SW480 (cell line): ENCODE measurements around the gene ADH1B.
"Not testable (repeated sequence)": the region's sequence is repeated elsewhere in the genome, so short reads cannot be mapped to it uniquely, and the experiment has no call there.

Source experiments
- DNase-seq: peaks from one replicate; pipeline ENCODE4 v3.0.0-alpha.2; 2016; ENCODE audit warnings: low spot score

ADH1B gene

DNA sequence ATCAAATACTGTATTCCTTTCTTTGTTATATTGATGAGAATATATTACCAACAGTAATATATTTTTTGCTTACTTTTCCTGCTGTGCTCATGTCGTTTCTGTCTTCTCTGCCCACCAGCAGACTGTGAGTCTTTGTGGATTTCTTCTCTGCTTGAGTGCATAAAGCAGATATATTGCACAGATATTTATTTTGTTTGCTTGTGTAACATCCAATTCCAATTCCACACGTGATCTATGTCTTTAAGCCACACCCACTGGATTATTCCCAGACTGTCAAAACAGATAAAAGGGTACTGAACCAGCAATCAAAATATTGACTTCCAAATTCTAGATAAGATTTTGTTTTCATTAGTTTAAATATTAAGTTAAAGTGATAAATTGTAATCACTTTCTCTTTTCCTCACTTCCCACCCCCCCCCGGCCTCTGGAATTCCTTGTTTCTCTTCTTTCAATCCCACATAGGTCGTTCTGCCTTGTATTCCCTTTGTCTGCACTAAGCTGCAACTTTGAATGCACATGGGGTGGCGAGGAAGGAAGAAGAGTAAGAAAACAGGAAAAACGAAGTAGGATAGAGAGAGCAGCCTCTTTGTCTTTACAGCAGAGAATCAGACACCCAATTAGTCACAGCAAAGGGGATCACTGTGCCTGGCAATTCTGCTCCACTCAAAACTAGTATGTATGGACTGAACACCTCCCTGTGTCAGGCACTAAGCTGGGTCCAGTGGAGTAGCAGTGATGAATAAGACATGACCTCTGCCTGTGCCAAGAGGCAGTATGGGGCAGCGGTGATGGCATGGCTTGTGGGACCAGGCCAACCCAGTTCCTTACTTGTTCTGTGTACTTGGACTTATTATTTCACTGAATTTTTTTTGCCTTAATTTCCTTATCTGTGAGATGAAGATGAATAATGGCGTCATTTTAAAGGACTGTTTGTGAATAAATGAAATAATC, at the start of gene ADH1B:
Gene ADH1B, minus strand, starts transcription at position 161 of the 951 bp plus-strand sequence. Its CDS starts 70 bp downstream, at position 91.
- DNase-seq: no peak

- not testable (repeated sequence) for DNase-seq
These were observed 46.6 kb upstream of the ADH1B start for GRCh38 chr4:99367817-99368216.

GRCh38 chr4:99366491-99366890, 45.3 kb upstream of the ADH1B start:
- DNase-seq: no peak

GRCh38 chr4:99362768-99363167, 41.6 kb upstream of the ADH1B start:
- DNase-seq: no peak

- DNase-seq: no peak
These were observed 40.7 kb upstream of the ADH1B start for GRCh38 chr4:99361899-99362275.

DNA sequence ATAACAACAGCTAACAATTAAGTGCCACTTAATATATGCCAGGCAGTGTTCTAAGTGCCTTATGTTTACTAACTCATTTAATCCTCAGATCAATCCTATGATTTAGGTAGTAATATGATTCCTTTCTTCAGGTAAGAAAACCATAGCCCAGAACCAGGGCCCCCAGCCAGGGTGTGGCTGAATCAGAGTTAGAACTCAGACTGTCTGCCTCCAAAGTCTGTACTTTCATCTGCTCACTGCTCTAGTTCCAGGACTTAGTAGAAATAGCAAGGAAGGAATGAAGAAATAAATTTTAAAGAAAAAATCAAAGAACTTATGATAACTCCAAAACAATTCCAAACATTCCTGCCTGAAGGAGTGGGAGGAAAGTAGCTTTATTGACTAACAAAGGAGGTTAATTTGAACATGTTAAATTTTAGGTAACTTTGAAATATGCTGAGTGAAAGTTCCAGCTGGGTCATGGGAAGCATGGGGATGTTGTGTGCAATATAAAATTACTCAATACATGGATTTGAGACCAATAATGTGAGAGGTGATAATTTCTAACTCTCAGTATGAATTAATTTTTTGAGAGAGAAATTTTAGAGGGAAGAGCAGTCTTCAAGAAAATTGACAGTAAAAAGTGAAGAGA, 40.2 kb upstream of the ADH1B start:
- no peak for DNase-seq

DNA sequence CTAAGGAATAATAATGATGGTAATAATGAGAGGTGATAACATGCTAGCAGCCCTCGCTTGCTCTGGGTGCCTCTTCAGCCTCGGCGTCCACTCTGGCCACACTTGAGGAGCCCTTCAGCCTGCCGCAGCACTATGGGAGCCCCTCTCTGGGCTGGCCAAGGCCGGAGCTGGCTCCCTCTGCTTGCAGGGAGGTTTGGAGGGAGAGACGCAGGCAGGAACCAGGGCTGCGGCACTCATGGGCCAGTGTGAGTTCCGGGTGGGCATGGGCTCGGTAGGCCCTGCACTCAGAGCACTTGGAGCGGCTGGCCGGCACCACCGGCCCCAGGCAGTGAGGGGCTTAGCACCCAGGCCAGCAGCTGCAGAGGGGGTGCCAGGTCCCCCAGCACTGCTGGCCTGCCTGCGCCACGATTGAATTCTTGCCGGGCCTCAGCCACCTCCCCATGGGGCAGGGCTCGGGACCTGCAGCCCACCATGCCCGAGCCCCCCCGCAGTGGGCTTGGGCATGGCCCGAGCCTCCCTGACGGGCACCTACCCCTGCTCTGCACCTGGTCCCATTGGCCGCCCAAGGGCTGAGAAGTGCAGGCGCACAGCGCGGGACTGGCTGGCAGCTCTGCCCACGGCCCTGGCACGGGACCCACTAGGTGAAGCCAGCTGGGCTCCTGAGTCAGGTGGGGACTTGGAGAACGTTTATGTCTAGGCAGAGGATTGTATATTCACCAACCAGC, 38.4 kb upstream of the ADH1B start:
- no peak for DNase-seq

GRCh38 chr4:99357948-99358347, 36.7 kb upstream of the ADH1B start:
- no peak for DNase-seq

- DNase-seq: no peak
These were observed 35.8 kb upstream of the ADH1B start for GRCh38 chr4:99356992-99357391.

DNA sequence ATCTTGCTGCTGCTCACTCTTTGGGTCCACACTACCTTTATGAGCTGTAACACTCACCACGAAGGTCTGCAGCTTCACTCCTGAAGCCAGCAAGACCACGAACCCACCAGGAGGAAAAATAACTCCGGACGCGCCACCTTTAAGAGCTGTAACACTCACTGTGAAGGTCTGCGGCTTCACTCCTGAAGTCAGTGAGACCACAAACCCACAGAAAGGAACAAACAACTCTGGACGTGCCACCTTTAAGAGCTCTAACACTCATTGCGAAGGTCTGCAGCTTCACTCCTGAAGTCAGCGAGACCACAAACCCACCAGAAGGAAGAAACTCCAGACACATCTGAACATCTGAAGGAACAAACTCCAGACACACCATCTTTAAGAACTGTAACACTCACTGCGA, 34.9 kb upstream of the ADH1B start:
- not testable (repeated sequence) for DNase-seq

- DNase-seq: no peak
These were observed 31.7 kb upstream of the ADH1B start, which contains the start of gene ADH1C for GRCh38 chr4:99352602-99353537. ADH1C (minus strand) TSS chr4:99352746; CDS start chr4:99352675, 71 bp downstream.

GRCh38 chr4:99351487-99351886, 30.3 kb upstream of the ADH1B start:
- no peak for DNase-seq

DNA sequence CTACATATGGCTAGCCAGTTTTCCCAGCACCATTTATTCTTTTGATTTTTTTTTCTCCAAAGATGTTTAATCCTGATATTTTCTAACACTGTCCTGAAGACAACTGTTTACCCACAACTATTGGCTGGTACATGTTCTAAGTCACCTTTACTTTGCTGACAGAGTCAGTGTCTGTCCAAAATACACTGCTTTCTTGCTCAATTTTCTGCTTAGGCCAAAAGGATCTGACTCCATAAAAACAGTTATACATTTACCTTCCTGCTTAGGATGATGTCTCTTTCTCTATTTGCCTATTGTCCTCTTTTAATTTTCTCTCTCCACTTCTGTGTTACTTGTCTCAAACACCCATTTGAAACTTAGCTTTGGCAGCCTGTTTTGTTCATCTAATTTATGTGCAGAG, 28.1 kb upstream of the ADH1B start:
- DNase-seq: no peak

DNA sequence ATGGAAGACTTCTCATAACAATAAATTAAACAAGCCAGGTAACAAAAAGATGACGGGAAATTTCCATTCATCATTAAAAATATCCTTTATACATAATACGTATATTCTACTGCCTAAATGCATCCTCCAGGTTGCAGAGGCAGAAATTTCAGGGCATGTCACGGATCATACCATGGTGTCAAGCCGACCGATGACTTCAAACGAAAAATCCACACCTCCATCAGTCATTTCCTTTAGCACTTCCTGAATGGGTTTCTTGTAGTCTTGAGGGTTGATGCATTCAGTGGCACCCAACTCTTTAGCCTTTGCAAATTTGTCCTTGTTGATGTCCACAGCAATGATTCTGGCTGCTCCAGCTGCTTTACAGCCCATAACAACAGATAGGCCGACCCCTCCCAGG, 21.4 kb upstream of the ADH1B start:
- not testable (repeated sequence) for DNase-seq

GRCh38 chr4:99341426-99341825, 20.2 kb upstream of the ADH1B start:
- DNase-seq: no peak

DNA sequence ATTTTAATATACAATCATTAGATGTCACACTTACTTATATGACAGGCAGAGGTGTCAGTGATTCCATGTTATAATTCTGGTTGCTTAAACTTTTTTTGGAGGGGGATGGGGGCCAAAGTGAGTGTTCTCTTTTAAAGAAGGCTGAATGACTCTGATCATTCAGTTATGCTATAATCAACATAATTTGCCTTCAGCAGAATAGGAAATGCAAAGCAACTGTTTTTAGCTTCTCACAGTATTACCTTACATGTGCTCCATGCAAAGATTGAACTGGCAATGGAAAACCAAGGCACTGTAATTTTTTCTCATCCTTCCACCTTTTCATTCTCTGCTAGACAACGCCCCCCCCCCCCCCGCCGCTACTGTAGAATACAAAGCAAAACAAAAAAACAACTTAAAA, 18.0 kb upstream of the ADH1B start:
- DNase-seq: no peak

DNA sequence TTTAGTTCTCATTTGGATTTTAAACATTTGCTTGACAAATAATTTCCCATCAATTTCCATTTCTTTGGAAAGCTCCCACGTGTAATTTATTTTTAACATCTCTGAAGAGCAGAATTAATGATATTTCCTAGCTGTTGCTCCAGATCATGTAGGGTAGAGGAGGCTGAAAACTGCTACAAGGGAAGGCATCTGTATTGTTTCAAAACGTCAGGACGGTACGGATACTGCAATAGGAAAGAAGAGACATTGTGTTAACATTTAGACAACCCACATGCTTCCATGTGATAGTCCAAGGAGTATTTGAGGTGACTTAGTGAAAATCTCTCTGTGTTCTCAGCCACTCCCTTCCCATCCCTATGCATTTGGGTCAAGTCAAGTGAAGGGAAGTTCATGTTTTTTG, 15.4 kb upstream of the ADH1B start:
- no peak for DNase-seq

DNA sequence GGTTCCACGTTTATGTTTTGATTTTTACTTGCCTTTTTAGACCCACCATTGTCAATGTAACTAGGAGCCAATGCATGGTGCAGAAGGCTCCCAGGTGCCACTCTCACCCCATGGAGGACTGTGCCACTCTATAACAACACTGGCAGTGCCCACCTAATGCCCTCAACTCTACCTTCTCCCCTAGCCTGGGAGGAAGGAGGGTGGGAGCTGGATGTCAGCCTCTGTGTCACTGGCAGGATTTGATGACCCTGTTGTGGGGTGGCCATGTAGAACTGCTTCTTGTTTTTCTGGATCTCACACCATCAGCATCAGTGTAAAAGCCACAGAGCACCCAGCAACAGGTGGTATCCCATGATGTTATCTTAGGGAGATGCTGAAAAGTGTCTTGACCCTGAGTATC, 13.7 kb upstream of the ADH1B start:
- no peak for DNase-seq

GRCh38 chr4:99330648-99331047, 9.4 kb upstream of the ADH1B start:
- DNase-seq: no peak

DNA sequence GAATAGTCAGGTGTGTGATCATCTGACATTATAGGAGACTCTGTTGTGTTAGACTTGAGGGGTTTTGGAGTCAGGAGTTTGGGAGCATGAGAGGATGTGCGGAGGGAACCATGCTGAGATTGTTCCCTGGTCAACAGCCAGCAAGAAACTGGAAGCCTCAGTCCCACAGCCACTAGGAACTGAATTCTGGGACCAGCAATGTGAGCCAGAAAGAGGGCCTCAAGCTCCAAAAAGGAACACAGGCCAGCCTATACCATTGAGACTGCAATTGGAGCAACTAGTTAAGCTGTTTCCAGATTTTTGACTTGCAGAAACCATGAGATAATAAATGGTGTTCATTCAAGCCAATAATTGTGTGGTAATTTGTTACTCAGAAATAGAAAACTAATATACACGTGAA, 8.7 kb upstream of the ADH1B start:
- no peak for DNase-seq

DNA sequence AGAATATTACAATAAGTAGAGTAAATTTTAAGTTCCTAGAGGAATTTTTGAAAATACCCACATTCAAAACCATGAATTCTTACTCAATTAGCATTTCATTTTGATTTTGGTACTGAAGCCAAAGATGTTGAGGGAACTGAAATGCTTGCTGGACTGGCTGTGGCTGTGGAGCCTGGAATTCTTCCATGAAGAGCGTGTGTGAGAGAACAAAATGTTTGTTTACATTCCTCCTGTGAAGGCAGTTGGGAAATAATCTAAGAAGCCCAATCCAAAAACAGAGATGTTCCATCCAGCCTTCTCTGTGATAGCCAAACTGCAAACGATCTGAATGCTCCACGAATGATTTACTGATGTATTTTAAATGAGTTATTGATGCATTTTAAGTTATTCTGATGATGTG, 3.8 kb upstream of the ADH1B start:
- DNase-seq: no peak

GRCh38 chr4:99324361-99324760, 3.2 kb upstream of the ADH1B start:
- no peak for DNase-seq
